ENCODE results near the gene GAB2.

Gene GAB2

DNA sequence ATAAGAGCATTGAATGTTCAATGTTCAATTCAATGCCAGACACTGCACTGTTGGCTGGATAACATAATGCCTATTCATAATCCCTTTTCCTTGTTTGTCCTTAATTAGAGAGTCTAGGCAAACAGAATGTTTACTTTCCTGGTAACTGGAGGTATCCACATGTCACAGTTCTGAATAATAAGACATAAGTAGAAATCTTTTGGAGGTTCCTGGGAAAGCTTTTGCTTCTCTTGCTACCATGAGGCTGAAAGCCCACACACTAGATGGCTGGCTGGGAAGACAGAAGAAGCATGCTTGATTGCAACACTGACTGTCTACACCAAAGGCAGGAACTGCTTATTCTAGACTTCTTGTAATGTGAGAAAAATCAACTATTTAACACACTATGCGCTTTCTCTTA lies 79.5 kb downstream of the GAB2 start:
- no peak for DNase-seq

DNA sequence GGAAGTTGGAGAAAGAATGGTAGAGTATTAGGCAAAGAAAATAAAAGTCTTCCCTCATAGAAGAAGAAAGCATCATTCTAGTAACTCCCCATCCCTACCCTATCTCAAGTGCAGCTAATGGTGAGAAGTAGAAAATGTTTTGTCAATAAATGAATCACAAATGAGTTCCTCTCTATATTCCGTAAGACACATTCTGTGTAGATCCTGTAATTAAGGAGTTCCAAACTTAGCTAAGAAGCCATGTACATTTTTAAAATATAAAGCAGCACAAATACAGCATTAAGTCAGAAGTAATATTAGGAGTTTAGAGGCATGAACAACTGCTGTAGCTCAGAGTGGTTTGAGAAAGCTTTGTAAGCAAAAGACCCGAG lies 80.1 kb downstream of the GAB2 start:
- no peak for DNase-seq

DNA sequence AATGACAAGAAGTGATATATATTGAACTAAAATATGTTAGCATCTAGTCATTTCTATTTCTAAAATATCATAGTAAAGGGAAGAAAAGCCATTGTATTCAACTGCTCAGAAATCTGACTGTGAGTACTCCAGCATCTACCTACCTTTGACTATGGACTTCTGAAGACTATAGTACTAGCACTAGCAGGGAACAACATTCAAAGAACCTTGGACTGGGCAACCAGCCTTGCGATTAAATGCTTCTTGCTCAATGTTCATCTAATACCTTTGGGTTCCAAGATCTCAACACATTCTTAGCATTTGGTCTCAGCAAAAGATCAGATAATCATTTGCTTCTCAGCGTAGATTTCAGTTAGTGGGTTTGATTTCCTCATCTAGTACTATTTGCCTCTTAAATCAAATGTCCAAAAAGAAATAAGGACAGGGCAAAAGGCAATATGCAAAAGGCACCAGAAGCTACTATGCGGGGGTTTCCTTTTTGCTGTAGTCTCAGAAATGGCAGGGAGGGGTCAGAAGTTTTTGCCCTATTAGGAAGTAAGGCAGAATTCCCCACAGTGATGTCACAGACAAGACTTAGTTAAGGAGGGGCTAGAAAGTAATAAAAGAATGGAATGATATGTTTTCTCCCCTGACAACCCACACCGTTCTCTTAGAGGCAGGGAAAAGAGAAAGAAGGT lies 80.6 kb downstream of the GAB2 start:
- DNase-seq = no peak

DNA sequence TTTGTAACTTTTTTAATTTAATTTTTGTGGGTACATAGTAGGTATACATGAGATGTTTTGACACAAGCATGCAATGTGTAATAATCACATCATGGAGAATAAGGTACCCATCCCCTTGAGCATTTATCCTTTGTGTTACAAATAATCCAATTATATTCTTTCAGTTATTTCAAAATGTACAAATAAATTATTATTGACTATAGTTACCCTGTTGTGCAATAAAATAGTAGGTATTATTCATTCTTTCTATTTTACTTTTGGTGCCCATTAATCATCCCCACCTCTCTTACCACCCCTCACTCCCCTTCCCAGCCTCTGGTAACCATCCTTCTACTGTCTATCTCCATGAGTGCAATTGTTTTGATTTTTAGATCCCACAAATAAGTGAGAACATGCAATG lies 83.5 kb downstream of the GAB2 start:
- no peak for DNase-seq

DNA sequence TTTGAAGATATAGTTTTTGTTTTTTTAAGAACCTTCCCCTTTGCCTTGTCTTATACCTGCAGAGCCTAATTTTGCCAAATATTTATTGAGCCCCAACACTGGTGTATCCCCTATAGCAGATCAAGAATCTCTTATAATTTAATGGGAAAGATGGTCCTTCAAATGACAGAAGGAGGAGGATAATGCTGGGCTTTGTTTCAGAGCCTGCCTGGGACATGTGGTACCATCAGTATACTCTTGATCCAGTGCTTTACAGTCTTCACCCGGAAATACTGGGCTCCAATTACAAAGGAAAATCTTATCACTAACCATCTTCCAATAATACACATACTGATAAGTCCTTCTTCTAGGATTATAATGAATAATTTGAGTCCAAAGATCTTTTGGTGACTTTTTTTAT lies 84.7 kb downstream of the GAB2 start:
- no peak for DNase-seq

DNA sequence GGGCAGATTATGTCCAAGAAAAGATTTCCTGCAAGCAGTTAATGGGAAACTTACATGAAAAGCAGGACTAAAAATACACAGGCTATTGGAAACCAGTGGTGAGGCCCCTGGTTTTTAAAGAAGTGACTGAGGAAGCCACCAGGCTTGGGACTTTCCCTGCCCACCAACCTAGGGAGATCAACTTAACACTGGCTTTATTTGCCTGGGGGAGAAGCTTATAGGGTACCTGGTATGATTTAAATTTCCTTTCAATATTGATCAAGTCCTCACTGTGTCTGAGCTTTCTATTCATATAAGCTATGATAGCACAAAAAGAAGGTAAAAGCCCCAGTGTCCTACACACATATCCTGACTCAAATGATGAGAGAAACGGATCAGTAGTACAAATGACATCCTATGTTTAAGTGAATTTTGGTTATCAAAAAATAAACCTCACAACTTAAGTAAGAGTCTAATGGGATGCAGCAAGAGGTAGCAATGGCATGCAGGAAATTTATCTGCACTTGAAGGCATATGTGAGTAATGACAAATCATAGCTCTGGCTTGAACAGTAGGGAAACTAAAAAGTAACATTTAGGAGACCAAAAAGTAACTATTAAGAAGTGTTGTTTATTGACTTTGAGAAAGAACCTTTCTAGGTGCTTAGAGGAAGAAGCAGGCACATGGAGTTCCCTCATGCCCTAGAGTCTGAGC lies 85.3 kb downstream of the GAB2 start:
- DNase-seq = no peak

DNA sequence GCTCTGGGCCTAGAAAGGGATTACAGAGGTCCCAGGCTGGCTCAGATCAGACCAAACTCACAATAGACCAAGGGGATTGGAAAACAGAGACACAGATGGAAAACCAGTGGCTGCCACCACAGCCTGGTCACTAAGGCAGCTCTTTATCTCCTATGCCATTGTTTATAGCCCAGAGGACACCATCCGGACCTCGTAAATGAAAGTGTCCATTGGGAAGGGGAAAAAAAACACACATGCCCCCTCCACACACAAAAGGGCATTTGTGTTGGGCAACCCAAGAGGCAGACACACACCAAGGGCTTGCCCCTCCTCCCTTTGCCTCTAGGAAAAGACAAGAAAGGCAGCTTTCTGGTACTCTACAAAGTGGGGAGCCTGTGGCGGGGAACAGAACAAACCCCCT lies 85.9 kb downstream of the GAB2 start:
- DNase-seq = no peak

DNA sequence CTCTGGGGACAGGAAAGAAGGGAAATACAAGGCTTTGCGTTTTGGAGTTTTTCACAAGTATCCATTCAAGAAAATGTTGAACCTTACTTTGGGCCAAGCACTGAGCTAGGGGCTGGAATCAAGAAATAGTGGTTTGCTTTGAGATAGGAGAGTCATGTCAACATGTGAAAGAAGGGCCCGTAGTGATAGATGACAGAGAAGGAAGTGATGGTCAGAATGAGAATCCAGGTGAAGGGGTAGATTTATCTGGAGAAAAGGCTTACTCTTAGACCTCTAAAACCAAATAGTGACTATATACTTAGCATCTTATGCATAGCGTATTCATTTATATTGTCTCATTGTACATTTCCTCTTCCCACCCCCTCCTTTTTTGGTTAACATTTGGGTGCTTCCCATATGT lies 87.3 kb downstream of the GAB2 start:
- DNase-seq = no peak

DNA sequence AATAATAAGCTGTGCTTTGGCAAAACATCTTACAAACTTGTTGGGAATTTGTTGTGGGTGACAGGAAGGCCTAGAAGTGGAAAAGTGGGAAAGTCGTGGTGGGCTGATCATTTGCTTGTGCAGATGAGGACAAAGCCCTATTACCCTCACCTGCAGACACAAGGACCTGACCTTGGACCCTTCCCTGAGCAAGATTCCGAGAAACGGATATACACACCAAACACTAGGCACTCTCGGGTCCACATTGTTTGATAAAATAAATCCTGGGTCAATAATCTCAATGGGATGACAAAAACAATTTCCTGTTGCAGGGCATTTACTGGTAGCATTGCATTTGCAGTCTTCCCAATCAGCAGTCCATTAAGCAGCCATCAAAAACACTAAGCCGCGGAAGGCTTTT lies 89.7 kb downstream of the GAB2 start:
- DNase-seq = no peak

DNA sequence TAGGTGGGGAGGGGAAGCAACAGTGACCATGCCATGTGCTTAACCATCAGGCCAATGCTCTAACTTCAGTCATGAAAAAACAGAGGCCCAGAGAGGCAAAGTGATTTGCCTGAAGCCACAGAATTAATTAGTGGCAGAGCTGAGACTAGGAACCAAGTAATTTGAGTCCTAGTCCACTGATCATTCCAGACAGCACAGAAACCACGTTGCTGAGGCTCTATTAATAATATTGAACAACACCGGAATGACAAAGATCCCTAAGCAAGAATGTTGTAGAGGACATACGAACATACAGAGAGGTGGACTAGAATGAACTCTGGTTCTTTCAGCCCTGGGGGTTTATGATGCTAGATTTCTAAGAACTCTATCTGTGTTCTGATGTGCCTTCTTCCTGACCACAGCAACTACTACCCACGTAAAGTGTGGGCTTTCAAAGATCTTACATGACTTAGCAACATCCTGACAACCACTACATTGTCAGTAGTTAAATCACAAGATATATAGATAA lies 92.3 kb downstream of the GAB2 start:
- DNase-seq = no peak

DNA sequence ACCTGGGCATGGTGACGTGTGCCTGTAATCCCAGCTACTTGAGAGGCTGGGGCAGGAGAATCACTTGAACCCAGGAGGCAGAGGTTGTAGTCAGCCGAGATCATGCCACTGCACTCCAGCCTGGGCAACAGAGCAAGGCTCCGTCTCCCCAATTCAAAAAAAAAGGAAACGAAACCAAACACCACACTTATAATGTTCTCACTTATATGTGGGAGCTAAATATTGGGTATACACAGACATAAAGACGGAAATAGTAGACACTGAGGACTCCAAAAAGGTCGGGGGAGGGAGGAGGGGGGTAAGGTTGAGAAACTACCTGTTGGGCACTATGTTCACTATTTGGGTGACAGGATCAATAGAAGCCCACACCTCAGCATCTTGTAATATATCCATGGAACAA lies 94.3 kb downstream of the GAB2 start:
- DNase-seq = no peak

DNA sequence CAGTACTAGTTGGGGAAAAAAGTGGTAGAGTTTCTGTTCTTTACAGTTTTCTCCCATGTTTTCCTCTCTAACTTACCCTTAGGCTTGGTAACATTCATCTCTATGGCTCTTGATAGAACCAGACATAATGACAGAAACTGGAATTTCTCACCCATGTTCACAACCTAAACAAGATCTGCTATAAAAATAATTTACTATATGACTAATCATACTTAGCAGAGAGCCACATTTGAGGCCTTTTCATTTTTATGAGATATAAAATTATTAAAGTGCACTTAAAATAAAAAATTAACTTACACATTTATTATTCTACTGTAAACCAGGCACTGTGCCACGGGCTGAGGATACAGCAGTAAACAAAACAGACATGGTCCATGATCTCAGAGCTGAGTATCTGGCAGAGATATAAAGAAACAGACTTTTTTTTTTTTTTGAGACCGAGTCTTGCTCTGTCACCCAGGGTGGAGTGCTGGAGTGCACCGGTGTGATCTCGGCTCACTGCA lies 98.1 kb downstream of the GAB2 start:
- DNase-seq = no peak

DNA sequence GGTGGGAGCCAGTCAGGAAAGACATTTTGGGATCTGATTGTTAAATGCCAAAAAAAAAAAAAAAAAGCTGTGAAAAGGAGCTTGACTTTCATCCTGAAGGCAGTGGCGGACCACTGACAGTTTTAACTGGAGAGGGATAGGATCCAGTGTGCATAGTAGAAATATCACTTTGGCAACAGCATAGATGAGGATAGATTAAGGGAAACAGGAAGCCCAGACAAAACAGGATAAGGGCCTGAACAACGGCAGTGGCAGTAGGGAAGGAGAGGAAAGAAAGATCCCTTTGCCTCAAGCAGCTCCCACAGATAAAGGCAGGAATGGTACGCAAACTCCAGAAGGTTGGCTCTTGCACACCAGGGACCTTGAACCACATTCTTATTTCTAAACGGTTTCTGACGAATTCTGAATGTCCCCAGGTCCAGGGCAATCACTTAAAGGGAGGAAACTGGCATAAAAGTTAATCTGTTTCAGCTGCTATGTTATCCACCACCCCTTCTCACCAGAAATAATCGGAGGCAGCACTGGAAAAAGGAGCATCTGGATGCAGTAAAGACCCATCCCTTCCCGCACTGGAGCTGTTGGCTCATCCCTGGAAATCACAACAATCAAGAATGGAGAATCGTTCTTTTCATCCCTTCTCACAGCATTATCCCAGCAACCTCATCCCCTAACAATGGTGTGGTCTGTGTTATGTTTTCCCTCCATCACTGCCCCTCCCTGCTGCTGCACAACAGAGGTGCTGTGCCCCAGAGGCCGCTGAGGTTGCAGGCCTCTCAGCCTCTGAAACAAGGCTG lies 99.1 kb downstream of the GAB2 start:
- no peak for DNase-seq

DNA sequence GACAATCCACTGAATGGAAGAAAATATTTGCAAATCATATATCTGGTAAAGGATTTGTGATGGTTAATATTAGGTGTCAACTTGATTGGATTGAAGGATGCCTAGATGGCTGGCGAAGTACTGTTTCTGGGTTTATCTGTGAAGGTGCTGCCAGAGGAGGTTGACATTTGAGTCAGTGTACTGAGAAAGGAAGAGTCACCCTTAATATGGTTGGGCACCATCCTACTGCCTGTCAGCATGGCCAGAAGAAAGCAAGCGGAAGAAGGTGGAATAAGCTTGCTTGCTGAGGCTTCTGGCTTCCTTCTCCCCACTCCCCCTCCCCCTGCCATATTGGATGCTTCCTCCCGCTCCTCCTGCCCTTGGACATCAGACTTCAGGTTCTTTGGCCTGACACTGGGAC lies 101.9 kb downstream of the GAB2 start:
- DNase-seq = no peak

DNA sequence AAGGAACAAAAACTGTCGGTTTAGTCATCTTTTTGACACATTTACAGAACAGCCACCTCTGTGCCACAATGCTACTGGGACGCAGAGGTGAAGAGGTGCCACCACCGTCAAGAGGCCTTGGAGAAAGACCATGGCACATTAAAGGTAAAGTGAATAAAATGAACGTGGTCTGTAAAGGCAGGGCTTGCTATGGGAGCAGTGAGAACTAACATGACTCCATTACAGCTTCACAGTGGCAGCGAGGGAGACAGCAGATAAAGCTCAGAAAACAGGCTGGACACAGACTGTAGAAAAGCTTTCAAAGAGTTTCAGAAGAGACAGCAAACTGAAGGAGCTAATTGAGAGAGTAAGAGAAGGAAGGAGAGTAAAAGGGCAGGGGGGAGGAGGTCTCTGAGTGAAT lies 102.9 kb downstream of the GAB2 start:
- no peak for DNase-seq

DNA sequence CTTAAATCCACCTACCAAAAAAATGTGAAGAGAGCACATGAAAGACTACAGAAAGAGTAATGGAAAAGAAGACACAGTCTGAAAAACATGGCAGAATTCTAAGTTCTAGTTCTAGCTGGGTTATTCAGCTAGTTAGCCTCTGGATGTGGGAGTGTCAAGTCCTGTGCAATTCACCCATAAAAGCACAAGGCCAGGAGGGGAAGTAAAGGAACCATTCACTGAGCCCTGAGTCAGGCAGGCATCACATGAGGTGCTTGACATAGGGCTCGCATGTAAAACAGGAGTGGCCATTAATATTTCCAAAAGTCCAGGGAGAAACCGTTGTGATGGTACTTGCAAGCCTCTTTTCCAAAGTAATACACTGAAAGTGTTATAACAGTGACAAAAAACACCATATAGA lies 103.7 kb downstream of the GAB2 start:
- no peak for DNase-seq

DNA sequence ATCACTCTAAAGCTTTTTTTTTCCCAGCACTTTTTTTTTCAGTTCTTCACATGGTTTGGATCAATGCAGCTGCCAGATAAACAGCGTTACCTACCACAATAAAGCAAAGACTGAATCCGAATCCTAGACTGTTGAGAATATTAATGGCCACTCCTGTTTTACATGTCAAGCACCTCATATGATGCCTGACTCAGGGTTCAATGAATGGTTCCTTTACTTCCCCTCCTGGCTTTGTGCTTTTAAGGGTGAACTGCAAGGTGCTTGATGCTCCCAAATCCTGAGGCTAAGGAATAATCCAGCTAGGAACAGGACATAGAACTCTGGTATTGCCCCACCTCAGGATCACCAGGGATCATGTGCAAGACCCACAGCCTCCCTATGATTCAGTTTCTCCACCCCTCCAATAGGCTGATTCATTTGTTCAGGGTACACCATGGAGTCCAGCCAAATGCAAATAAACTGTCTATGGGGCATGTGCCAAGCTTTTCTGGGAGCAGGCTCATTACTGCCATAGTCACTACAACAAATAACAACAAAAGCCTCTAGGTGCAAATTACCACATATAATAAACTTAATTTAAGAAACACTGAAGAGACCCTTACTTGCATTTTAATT lies 104.3 kb downstream of the GAB2 start:
- DNase-seq = no peak

DNA sequence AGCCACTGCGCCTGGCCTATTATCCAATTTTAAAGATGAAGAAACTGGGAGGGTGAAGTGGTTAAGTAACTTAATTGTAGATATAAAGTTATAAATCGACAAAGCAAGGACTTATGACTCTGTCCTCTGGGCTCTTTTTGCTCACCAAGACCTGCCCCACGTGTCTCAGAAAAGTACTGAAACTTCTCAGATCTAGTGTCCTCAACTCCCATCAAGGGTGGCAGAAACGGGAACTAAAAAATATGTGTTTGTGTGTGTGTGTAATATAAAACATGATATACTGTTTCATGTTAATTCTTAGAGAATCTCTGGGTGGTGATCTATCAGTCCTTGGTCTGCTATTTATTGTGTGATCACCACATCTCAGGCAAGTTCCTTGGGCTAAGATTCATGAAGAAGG lies 104.9 kb downstream of the GAB2 start:
- no peak for DNase-seq

DNA sequence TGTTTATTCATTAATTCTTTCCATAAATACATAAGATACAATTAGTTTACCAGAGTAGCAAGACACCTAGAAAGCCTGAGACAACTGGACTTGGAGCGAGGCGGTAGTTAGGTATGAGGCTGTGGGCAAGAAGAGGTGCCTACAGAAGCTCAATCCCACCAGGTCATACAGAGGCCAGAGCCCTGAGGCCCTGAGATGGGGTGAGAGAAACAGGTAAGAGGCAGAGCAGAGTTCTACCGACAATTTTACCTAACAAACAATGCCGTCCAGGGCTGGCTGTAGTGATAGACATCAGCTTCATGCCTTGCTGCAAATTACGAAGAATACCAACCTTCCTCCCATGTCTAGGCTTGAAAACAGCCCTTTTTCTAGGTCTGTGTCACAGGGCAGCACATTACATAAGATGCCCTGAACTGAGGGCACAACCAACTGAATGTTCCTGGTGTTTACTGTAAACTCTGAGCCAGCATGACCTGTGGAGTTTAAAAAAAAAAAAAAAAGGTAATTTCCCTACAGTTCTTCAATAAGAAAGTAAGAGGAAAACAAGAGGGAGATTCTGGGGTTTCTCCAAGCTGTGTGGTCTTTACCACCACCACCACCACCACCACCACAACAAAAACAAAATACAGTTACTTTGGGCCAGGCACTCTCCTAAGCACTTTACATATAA lies 105.8 kb downstream of the GAB2 start:
- no peak for DNase-seq

DNA sequence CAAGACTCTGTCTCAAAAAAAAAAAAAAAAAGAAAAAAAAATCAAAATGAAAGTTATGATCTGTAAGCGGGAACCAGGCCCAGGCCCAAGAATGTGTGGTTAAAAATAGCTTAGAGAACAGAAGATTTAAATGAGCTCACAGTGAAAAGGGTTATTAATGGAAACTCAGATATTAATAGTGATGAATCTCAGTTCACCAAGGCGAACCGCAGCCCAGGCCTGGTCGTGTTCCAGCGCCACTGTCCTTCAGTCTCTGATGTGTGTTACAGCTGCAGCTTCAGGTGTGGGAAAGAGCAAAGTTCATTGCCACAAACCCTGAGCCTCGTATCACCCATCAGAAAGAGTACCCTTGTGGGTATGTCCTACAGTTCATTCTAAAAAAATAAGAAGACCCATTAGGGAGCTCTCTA lies 107.1 kb downstream of the GAB2 start:
- no peak for DNase-seq

DNA sequence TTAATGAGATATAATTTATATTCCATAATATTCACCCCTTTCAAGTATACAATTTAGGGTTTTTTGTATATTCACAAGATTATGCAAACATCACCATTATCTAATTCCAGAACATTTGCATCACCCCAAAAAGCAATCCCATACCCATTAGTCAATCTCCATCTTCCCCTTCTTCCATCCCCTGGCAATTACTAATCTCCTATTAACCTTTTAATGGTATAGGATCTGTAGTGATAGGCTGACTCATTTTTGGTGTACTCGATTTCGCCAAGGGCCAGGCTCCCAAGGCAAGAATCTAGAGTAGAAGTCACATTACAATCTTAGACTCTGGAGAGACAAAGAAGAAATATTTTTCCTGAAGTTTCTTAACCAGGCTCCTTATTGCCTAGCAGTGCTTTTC lies 113.4 kb downstream of the GAB2 start:
- DNase-seq = no peak

DNA sequence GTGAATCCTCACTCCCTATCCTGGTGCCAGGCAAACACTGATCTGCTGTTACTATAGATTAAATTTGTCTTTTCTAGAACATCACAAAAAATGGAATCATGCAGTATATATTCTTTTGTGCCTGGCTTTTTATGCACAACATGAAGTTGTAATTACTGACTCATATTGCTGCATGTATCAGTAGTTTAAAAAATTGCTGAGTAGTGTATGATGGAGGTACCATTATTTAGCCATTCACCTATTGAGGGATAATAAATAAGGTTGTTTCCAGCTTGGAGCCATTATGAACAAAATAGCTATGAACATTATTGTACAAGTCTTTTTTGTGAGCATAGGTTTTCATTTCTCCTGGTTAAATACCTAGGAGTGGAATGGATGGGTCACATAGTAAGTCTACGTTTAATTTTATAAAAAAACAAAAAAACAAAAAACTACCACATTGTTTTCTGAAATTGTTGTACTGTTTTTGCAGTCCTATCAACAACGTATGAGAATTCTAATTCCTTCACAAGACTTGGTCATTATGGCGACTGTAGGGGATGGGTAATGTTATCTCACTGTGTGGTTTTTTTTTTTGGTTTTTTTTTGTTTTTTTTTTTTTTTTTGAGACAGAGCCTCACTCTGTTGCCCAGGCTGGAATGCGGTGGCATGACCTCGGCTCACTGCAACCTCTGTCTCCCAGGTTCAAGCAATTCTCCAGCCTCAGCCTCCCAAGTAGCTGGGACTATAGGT lies 117.3 kb downstream of the GAB2 start:
- no peak for DNase-seq
